DOHH2 (cell line): Measurements from ENCODE around the gene PTGER2.

Source experiments
- H3F3A ChIP-seq: fragments of 200-600 bp; sonication (generic), shearing (Covaris generic); 2 replicates; pipeline ENCODE4 v1.6.0; 2016; ENCODE audit warnings: antibody characterized with exemption, mild to moderate bottlenecking; ENCODE audit not compliant: control insufficient read depth, insufficient read depth
- H3K27ac ChIP-seq: fragments of 200-600 bp; sonication (generic); 2 replicates; pipeline ENCODE4 v1.5.1; 2014; ENCODE audit warnings: low read depth, mild to moderate bottlenecking, low read length, moderate library complexity
- H3K27me3 ChIP-seq: fragments of 200-600 bp; sonication (generic); 2 replicates; pipeline ENCODE4 v1.6.1; 2014; ENCODE audit warnings: mild to moderate bottlenecking, low read length, mixed read lengths; ENCODE audit not compliant: control insufficient read depth
- H3K36me3 ChIP-seq: fragments of 200-600 bp; sonication (generic); 2 replicates; pipeline ENCODE4 v1.6.1; 2014; ENCODE audit warnings: mild to moderate bottlenecking, low read length, moderate library complexity, mixed read lengths; ENCODE audit not compliant: control insufficient read depth
- H3K4me1 ChIP-seq: fragments of 200-600 bp; sonication (generic); 2 replicates; pipeline ENCODE4 v1.6.1; 2014; ENCODE audit warnings: mild to moderate bottlenecking, low read length, mixed read lengths; ENCODE audit not compliant: control insufficient read depth
- H3K4me2 ChIP-seq: fragments of 200-600 bp; sonication (generic); 2 replicates; pipeline ENCODE4 v1.6.0; 2014; ENCODE audit warnings: mild to moderate bottlenecking, low read length, moderate library complexity
- H3K4me3 ChIP-seq: fragments of 200-600 bp; sonication (generic); 2 replicates; pipeline ENCODE4 v1.5.1; 2014; ENCODE audit warnings: mild to moderate bottlenecking, low read length, mixed read lengths
- H3K79me2 ChIP-seq: fragments of 200-600 bp; sonication (generic); 2 replicates; pipeline ENCODE4 v1.6.1; 2014; ENCODE audit warnings: mild to moderate bottlenecking, low read length, mixed read lengths; ENCODE audit not compliant: control insufficient read depth
- H3K9me2 ChIP-seq: fragments of 200-600 bp; sonication (generic); replicated peaks from 2 replicates; pipeline ENCODE4 v1.6.1; 2014; ENCODE audit warnings: mild to moderate bottlenecking, low read length, mixed read lengths; ENCODE audit not compliant: control insufficient read depth
- H3K9me3 ChIP-seq: fragments of 200-600 bp; sonication (generic); 2 replicates; pipeline ENCODE4 v1.6.1; 2014; ENCODE audit warnings: antibody characterized with exemption, low read length, mixed read lengths; ENCODE audit not compliant: control insufficient read depth, insufficient read depth
- H4K20me1 ChIP-seq: fragments of 200-600 bp; sonication (generic); 2 replicates; pipeline ENCODE4 v1.6.0; 2014; ENCODE audit warnings: low read depth, mild to moderate bottlenecking, antibody characterized with exemption, low read length, moderate library complexity; ENCODE audit not compliant: control insufficient read depth, insufficient read depth
- EZH2phosphoT487 ChIP-seq: fragments of 200-600 bp; sonication (generic); IDR thresholded peaks from 2 replicates; pipeline ENCODE4 v1.6.1; 2017; ENCODE audit warnings: borderline replicate concordance, mild to moderate bottlenecking, antibody characterized with exemption, low read length, moderate library complexity, mixed read lengths
- TF ChIP-seq, protein P1 (sequence below): fragments of 200-600 bp; sonication (generic); IDR thresholded peaks from one replicate; pipeline ENCODE4 v1.5.1; 2014; ENCODE audit warnings: antibody characterized with exemption, mild to moderate bottlenecking, low read depth, low read length; ENCODE audit not compliant: poor library complexity, severe bottlenecking

Gene PTGER2

DNA sequence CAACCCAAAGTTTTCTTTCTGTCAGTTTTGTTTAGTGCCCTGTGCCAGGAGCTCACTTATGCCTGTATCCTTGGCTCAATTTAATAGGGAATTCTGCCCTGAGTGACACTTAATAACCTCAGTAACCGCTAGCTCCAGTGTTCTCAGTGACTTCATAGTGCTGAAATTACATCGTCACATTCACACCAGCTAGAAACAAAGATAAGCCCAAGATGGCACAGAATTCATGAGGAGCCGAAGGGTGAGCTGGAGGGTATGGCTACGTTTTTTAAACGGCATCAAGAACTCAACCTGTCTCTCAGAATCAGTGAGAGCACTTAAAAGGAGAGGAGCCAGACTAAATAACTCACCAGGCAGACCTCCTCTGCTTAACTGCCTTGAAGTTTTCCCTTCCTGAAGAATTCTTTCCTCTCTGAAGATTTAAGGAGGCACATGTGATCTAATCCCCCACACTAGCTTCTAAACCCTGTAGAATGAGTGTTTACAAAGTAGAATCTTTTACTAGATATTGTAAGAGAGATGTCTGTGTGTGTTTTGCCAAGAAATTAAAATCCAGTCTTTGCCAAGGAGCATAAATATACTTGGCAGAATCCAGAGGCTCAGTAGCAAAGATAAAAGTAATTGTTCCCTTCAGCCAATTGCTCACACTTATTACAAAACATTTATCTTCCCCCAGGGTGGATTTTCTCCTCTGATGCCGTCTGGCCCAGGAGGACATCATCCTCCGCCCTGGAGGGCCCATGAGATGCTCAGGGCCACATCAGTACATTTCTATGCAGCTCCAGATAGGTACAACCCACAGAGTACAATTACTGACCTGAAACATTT lies 37.3 kb downstream of the PTGER2 start:
- no peaks in the 10 kb centered on the region for H3K9me3 ChIP-seq
- no peaks in the 10 kb centered on the region for H3F3A ChIP-seq
- no peaks in the 10 kb centered on the region for H3K4me1 ChIP-seq
- H3K4me2 ChIP-seq = no peak overlapping the region
- no peaks in the 10 kb centered on the region for H3K36me3 ChIP-seq
- TF ChIP-seq, protein P1, sequence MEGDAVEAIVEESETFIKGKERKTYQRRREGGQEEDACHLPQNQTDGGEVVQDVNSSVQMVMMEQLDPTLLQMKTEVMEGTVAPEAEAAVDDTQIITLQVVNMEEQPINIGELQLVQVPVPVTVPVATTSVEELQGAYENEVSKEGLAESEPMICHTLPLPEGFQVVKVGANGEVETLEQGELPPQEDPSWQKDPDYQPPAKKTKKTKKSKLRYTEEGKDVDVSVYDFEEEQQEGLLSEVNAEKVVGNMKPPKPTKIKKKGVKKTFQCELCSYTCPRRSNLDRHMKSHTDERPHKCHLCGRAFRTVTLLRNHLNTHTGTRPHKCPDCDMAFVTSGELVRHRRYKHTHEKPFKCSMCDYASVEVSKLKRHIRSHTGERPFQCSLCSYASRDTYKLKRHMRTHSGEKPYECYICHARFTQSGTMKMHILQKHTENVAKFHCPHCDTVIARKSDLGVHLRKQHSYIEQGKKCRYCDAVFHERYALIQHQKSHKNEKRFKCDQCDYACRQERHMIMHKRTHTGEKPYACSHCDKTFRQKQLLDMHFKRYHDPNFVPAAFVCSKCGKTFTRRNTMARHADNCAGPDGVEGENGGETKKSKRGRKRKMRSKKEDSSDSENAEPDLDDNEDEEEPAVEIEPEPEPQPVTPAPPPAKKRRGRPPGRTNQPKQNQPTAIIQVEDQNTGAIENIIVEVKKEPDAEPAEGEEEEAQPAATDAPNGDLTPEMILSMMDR = no peak
- TF ChIP-seq EZH2phosphoT487 = no peak
- H3K4me3 ChIP-seq = no peak overlapping the region
- no peaks in the 10 kb centered on the region for H3K9me2 ChIP-seq
- H3K27me3 ChIP-seq = peaks cover 18% of the 10 kb centered on the region
- no peaks in the 10 kb centered on the region for H4K20me1 ChIP-seq
- no peak overlapping the region for H3K27ac ChIP-seq
- no peaks in the 10 kb centered on the region for H3K79me2 ChIP-seq

DNA sequence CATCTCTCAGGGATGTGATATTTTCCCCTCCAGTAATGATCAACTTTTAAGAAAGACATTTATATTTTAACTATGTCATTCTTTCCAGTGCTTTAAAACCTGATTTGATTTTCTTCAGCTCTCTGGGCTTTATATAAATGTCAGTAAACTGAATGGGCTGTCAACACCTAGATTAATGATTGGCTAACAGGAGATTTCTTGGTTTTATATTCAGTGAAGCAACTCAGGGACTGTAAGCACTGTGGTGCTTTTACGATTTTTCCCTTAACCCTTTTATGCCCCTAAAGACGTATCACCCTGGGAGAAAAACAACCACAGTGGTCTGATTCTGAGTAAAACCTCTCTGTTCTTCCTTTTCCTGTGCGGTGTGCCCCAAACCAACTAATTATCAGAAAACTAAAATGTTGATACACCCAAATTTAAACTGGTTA lies 38.0 kb downstream of the PTGER2 start:
- no peaks in the 10 kb centered on the region for H3K9me3 ChIP-seq
- no peak overlapping the region for H3K27ac ChIP-seq
- no peaks in the 10 kb centered on the region for H3K4me1 ChIP-seq
- H3K36me3 ChIP-seq = no peaks in the 10 kb centered on the region
- no peak overlapping the region for H3K4me3 ChIP-seq
- H3K79me2 ChIP-seq = no peaks in the 10 kb centered on the region
- peaks cover 18% of the 10 kb centered on the region for H3K27me3 ChIP-seq
- no peak overlapping the region for H3K4me2 ChIP-seq
- no peak for TF ChIP-seq EZH2phosphoT487
- TF ChIP-seq, protein P1 = no peak
- H3F3A ChIP-seq = no peaks in the 10 kb centered on the region
- H3K9me2 ChIP-seq = no peaks in the 10 kb centered on the region
- no peaks in the 10 kb centered on the region for H4K20me1 ChIP-seq

DNA sequence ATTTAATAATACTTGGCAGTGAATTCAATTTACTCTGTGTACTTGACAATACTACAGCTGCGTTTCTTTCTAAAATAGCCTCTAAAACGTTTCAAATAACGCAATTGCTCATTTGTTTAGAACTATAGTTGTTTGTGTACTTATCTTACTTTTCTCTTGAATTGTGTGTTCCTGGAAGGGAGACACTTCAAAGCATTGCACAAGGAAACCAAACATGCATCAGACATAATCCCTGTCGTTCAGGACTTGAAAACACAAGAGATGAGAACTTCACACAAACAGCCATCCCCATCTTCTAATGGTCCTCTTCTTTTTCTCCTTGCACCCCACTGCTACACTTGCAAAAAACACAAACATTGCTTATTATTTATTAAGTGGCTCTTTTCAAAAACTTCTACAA lies 38.5 kb downstream of the PTGER2 start:
- Histone ChIP-seq H3K9me3 (no peaks in the 10 kb centered on the region), H3K27ac (no peak overlapping the region)

More for the DNA sequence above, 38.5 kb downstream of the PTGER2 start:
- H3K4me1 ChIP-seq = no peaks in the 10 kb centered on the region
- no peaks in the 10 kb centered on the region for H3K36me3 ChIP-seq
- TF ChIP-seq, protein P1 = no peak
- TF ChIP-seq EZH2phosphoT487 = no peak
- H3F3A ChIP-seq = no peaks in the 10 kb centered on the region
- no peaks in the 10 kb centered on the region for H4K20me1 ChIP-seq
- H3K4me3 ChIP-seq = no peak overlapping the region
- no peaks in the 10 kb centered on the region for H3K9me2 ChIP-seq
- H3K27me3 ChIP-seq = peaks cover 18% of the 10 kb centered on the region
- no peak overlapping the region for H3K4me2 ChIP-seq
- H3K79me2 ChIP-seq = no peaks in the 10 kb centered on the region
